ENCODE results near the gene JDP2.

GRCh38 chr14:75452324-75452723 is 24.5 kb downstream of the JDP2 start:
- TF ChIP-seq EZH2 (IDR thresholded peaks at IDR 0.05; ENCODE audit: borderline replicate concordance, insufficient read depth, low read depth, low read length, poor library complexity, severe bottlenecking) (no peak), CTCF (IDR thresholded peaks at IDR 0.05) (no peak)

Data from B cell (primary cell).